Cardiac muscle cell (in vitro differentiated cells and primary cell): ENCODE data around the gene LZTS3. TPM values are rescaled to one million over a fixed set of nuclear protein-coding genes. Genes with fewer than 3 reads are reported as not detected.

Experiments used
- DNase-seq, 2 donors: peaks; one replicate each; pipeline versions ENCODE4 v3.0.0 to v3.0.0-alpha.2; 2010 to 2017; ENCODE audit warnings: low read depth in 1 of 2, low spot score in 1 of 2
- H3K27ac ChIP-seq: fragments of 200-600 bp; sonication (generic); 2 replicates; pipeline ENCODE4 v1.5.1; 2016
- H3K27me3 ChIP-seq: fragments of 200-600 bp; sonication (generic); 2 replicates; pipeline ENCODE4 v1.6.0; 2016; ENCODE audit warnings: control low read depth
- H3K36me3 ChIP-seq: fragments of 200-600 bp; sonication (generic); 2 replicates; pipeline ENCODE4 v1.5.1; 2016; ENCODE audit warnings: control low read depth
- H3K4me1 ChIP-seq: fragments of 200-600 bp; sonication (generic); 2 replicates; pipeline ENCODE4 v1.8.1; 2017; ENCODE audit warnings: low read depth, mild to moderate bottlenecking, mixed run types
- H3K4me3 ChIP-seq: fragments of 200-600 bp; sonication (generic); 2 replicates; pipeline ENCODE4 v1.5.1; 2016; ENCODE audit warnings: mild to moderate bottlenecking
- H3K9me3 ChIP-seq: fragments of 200-600 bp; sonication (generic); 2 replicates; pipeline ENCODE4 v1.5.1; 2017; ENCODE audit warnings: low read depth, mild to moderate bottlenecking, control low read depth
- polyA plus RNA-seq: library from polyadenylated mRNA; unstranded; fragments of >200 nt; fragmentation: Nextera tagmentation; extraction: Ambion mirVana; gene quantifications from 2 replicates; pipeline ENCODE4 v1.2.1, GENCODE V29; 2016
- total RNA-seq: library from RNA; depleted of rRNA; stranded (reverse); fragments of >200 nt; gene quantifications from 2 replicates; pipeline ENCODE4 v1.2.3, GENCODE V29; 2016
- TF ChIP-seq, protein P1 (sequence below): IDR thresholded peaks from 2 replicates; pipeline ENCODE4 v1.5.1; 2012; ENCODE audit warnings: low read depth, mild to moderate bottlenecking, low read length

The LZTS3 gene
- total and polyA plus RNA-seq, 2 experiments from 2014 or later = 15.7 to 30.9 TPM

DNA sequence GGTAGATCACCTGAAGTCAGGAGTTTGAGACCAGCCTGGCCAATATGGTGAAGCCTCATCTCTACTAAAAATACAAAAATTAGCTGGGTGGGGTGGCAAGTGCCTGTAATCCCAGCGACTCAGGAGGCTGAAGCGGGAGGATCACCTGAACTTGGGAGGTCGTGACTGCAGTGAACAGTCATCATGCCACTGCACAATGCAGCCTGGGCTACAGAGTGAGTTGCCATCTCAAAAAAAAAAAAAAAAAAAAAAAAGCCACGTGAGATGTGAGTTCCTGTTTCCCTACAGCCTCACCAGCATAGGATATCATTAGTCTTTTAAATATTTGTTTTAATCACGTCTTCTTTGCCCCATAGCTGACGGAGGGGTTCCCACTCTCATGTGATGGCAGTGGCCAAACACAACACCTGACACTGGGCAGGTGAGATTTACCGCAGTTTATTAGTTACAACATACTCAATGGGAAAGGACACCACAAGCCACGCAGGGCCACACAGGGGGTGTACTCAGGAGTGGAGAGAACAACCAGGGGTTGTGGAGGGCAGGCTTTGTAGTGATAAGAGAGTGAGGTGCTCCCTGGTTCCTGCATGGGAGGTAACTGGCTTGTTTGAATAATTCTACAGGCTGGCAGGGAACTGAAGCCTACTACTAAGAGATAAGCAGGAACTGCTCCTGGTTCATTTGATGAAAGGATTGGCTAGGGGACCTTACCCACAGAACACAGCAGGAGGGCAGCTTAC, 4.6 kb upstream of the LZTS3 start:
- no peak for DNase-seq
- TF ChIP-seq, protein P1, sequence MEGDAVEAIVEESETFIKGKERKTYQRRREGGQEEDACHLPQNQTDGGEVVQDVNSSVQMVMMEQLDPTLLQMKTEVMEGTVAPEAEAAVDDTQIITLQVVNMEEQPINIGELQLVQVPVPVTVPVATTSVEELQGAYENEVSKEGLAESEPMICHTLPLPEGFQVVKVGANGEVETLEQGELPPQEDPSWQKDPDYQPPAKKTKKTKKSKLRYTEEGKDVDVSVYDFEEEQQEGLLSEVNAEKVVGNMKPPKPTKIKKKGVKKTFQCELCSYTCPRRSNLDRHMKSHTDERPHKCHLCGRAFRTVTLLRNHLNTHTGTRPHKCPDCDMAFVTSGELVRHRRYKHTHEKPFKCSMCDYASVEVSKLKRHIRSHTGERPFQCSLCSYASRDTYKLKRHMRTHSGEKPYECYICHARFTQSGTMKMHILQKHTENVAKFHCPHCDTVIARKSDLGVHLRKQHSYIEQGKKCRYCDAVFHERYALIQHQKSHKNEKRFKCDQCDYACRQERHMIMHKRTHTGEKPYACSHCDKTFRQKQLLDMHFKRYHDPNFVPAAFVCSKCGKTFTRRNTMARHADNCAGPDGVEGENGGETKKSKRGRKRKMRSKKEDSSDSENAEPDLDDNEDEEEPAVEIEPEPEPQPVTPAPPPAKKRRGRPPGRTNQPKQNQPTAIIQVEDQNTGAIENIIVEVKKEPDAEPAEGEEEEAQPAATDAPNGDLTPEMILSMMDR = no peak
- H3K9me3 ChIP-seq = no peaks in the 10 kb centered on the region
- no peaks in the 10 kb centered on the region for H3K27me3 ChIP-seq
- peaks cover 5% of the 10 kb centered on the region for H3K4me1 ChIP-seq
- no peaks in the 10 kb centered on the region for H3K36me3 ChIP-seq
- peak overlapping the region; percentile 67 for H3K27ac ChIP-seq
- H3K4me3 ChIP-seq = no peak overlapping the region

DNA sequence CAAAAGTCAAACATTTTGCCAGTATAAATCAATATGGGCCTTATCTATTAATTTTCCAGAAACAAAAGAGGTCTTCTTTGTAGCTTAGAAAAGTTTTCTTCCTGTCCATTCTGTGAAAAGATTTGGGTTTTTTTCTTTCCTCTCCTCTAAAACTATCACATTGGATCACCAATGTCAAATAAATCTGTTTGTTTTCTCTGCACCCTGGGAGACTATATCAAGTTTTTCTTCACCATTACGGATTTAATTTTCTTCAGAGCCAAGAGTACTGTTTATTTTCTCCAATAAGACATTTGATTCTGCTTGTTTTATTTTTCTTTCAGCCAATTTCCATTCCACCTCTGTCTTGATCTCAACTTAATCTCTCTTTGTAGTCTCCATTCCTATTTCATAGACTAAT, 1.9 kb upstream of the LZTS3 start:
- Histone ChIP-seq H3K4me3 (no peak overlapping the region), H3K27ac (no peak overlapping the region), H3K9me3 (no peaks in the 10 kb centered on the region), H3K36me3 (no peaks in the 10 kb centered on the region), H3K27me3 (no peaks in the 10 kb centered on the region), H3K4me1 (peaks cover 5% of the 10 kb centered on the region)
- TF ChIP-seq, protein P1 = no peak
- no peak for DNase-seq

DNA sequence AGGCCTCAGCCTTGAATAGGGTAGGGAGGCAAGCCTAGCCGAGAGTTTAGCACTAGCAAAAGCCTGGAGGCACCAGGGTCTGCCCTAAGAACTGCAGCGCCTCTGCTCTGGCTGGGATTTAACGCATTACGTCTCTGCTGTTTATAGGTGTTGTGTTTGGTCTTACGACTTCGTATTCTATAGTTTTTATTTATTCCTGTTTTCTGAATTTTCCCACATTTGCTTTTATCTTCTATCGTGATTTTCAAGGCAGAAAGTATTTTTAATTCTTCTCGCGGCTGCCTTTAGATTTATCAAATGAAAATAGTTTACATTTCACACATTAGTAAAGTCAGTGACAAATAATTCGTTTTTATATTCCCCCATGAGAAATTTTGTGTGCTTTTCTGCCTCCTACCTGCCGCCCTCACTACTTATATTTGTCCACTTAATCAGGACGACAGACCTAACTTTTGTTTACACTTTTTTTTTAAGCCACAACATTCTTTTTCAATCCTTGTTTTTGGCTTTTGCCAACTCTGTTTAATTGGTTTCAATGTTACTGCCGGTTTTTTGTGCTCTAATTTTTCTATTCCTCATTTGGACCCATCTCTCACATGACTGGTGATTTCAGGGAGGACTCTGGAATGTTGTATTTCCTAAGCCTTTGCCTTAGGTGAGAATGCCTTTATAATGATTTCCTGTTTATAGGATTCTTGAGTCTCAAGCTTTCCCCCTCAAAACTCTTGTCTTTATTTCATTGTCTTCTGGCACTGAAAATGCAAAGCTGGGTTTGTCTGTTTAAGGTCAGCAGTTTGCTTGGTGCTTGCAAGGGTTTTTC, 1.3 kb upstream of the LZTS3 start:
- Histone ChIP-seq H3K27ac (no peak overlapping the region), H3K4me1 (peaks cover 5% of the 10 kb centered on the region), H3K9me3 (no peaks in the 10 kb centered on the region), H3K27me3 (no peaks in the 10 kb centered on the region), H3K36me3 (no peaks in the 10 kb centered on the region), H3K4me3 (peak overlapping the region; percentile 89)
- peak in 1 of 2 donors; percentile 38 for DNase-seq
- TF ChIP-seq, protein P1 = no peak

DNA sequence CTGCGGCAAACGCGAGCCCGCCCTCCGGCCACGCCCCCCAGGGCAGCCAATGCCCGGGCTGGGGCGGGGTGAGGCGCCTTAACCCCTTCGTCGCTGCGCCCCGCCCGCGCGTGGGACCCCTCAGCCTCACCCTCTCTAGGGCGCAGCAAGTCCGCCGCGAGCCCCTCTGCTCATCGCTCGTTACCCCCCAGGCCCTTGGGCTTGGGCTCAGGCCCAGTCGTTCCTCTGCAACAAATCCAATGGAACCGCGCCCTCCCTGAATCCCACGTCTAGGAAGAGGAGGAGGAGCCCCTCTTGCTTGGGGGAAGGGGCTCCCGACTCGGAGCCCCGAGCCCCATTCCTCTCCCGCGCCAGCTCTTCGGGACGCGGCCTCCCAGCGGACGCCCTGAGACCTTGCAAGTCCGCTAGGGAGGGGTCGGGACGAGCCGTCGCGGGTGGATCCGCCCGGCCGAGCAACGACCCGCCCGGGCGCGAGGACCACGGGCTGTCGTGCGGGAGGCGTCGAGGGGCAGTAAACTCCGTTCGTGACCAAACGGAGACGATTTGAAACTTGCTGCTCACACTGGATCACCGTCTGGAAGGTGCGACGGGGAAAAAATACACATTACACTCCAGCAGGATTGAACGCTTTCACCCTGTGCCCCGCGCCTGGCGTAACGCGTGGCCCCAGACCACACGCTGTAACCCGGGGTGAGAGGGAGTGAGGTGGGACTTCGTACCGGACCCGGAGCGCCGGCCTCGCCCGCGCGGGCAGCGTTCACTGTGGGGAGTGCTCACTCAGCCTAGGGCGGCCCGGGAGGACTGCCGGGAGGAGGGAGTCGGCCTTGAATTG, 477 bp upstream of the LZTS3 start:
- TF ChIP-seq, protein P1 = peak; percentile 23
- Histone ChIP-seq H3K27me3 (no peaks in the 10 kb centered on the region), H3K27ac (peak overlapping the region; percentile 71), H3K9me3 (no peaks in the 10 kb centered on the region), H3K4me1 (peaks cover 5% of the 10 kb centered on the region), H3K4me3 (peak overlapping the region; percentile 89), H3K36me3 (no peaks in the 10 kb centered on the region)
- peak; percentile 83 to 95 for DNase-seq
